CD4-positive, alpha-beta T cell (primary cell): ENCODE measurements around the gene PLAC1. TPM values are rescaled to one million over a fixed set of nuclear protein-coding genes. Genes with fewer than 3 reads are reported as not detected.

Source experiments
- ATAC-seq: fragments of 200-7000 bp; cut with Tn5 transposase; one replicate; pipeline ENCODE4 v1.10.0; 2022; ENCODE audit warnings: mild to moderate bottlenecking; ENCODE audit not compliant: poor library complexity
- CTCF ChIA-PET: fragments of 350-600 bp; sonication (Branson Sonifier 250); formaldehyde crosslinking; loops from one replicate; lab custom pipeline; 2021; ENCODE audit warnings: antibody characterized with exemption, inconsistent platforms; lab: Charles Lee
- POLR2A ChIA-PET: fragments of 350-600 bp; sonication (Branson Sonifier 250); formaldehyde crosslinking; loops from one replicate; lab custom pipeline; 2021; ENCODE audit warnings: antibody characterized with exemption, inconsistent platforms; lab: Charles Lee
- DNase-seq, 14 experiments: peaks; one replicate each; pipeline ENCODE4 v3.0.0-alpha.2; 2013 to 2020; ENCODE audit warnings: mixed read lengths in 2 of 14
- H3K27ac ChIP-seq, 2 donors: one replicate each; pipeline versions ENCODE4 v1.5.1 to v1.7.0; 2013; ENCODE audit warnings: low read length in 2 of 2, low read depth in 1 of 2, mild to moderate bottlenecking in 1 of 2
- H3K27me3 ChIP-seq, 2 experiments: 1 replicate in 1 of 2; 2 replicates in 1 of 2; pipeline versions ENCODE4 v1.6.1 to v1.7.0; 2013; ENCODE audit warnings: low read length in 2 of 2, control low read depth in 1 of 2, mild to moderate bottlenecking in 1 of 2, moderate library complexity in 1 of 2; ENCODE audit not compliant: insufficient read depth in 2 of 2, control insufficient read depth in 1 of 2
- H3K36me3 ChIP-seq: one replicate; pipeline ENCODE4 v1.6.1; 2013; ENCODE audit warnings: low read length, control low read depth; ENCODE audit not compliant: insufficient read depth
- H3K4me1 ChIP-seq: one replicate; pipeline ENCODE4 v1.6.1; 2013; ENCODE audit warnings: low read length, control low read depth; ENCODE audit not compliant: insufficient read depth
- H3K4me3 ChIP-seq: one replicate; pipeline ENCODE4 v1.5.1; 2013; ENCODE audit warnings: mild to moderate bottlenecking, low read length, moderate library complexity
- H3K9me3 ChIP-seq, 2 experiments: 1 replicate in 1 of 2; 2 replicates in 1 of 2; pipeline versions ENCODE4 v1.6.1 to v1.7.0; 2013; ENCODE audit warnings: low read length in 2 of 2, mild to moderate bottlenecking in 2 of 2, control low read depth in 1 of 2, moderate library complexity in 1 of 2; ENCODE audit not compliant: control insufficient read depth in 1 of 2, insufficient read depth in 1 of 2
- H3K27ac Mint-ChIP-seq: one replicate; pipeline ENCODE4 v1.8.0; 2020; ENCODE audit warnings: mixed read lengths
- H3K27me3 Mint-ChIP-seq: one replicate; pipeline ENCODE4 v1.8.0; 2021; ENCODE audit warnings: mixed read lengths
- H3K36me3 Mint-ChIP-seq: one replicate; pipeline ENCODE4 v1.8.0; 2021; ENCODE audit warnings: low read depth, mixed read lengths
- H3K4me1 Mint-ChIP-seq: one replicate; pipeline ENCODE4 v1.8.0; 2021; ENCODE audit warnings: low read depth, mixed read lengths
- H3K4me3 Mint-ChIP-seq: one replicate; pipeline ENCODE4 v1.8.0; 2020; ENCODE audit warnings: mild to moderate bottlenecking, mixed read lengths
- H3K9me3 Mint-ChIP-seq: one replicate; pipeline ENCODE4 v1.8.0; 2020; ENCODE audit warnings: mixed read lengths
- CTCF ChIP-seq: fragments of 200-600 bp; IDR thresholded peaks from one replicate; pipeline ENCODE4 v1.8.0; 2022; ENCODE audit warnings: antibody characterized with exemption, mild to moderate bottlenecking
- intact Hi-C, 2 experiments: fragments of 100-400 bp; cut with DNase I in 1 of 2; cut with micrococcal nuclease in 1 of 2; formaldehyde crosslinking; loops; one replicate each; pipeline versions ENCODE4 v1.15.1 to v1.9.0; 2023 to 2025; cut with DNase I, micrococcal nuclease
- total RNA-seq, 174 experiments: library from RNA in 2 of 174; stranded (reverse) in 2 of 174; gene quantifications; one replicate each; pipeline ENCODE4 v1.2.3 and lab custom pipeline; 2021 to 2026

PLAC1 gene
- total RNA-seq, 2 experiments from 2014 or later = not detected

DNA sequence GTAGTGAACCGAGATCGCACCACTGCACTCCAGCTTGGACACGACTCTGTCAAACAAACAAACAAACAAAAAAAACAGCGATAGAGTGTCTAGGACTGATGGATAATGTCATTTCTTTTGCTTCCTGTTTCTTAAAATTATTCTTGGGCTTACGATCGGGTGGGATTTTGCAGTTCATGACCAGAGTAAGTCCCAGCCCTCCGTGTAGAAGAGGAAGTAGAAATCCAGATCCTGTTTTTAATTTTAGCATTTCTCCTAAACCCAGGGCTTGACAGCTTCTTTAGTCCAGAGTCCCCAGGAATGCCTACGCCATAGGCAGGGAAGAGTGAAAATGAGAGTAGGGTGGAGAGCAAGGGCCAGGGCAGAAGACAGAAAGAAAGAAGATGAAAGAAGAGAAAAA is 104.0 kb downstream of the PLAC1 start:
- H3K9me3 ChIP-seq = peaks cover 0 to 4% of the 10 kb centered on the region in 2 experiments
- peaks cover 4 to 27% of the 10 kb centered on the region in 2 experiments for H3K27me3 ChIP-seq
- CTCF ChIA-PET = interaction anchor here (1.5 kb wide), 1 partner anchor 17 kb away, joined by 3 read pairs; no protein-coding TSS in a partner anchor
- Mint-ChIP-seq H3K27ac (no peak overlapping the region), H3K36me3 (no peaks in the 10 kb centered on the region), H3K9me3 (no peaks in the 10 kb centered on the region), H3K27me3 (peaks cover 43% of the 10 kb centered on the region), H3K4me1 (peaks cover 9% of the 10 kb centered on the region), H3K4me3 (no peak overlapping the region)
- no peak overlapping the region for H3K4me3 ChIP-seq
- intact Hi-C loops = no loop called here
- no peak overlapping the region for H3K27ac ChIP-seq
- no peak for DNase-seq
- peaks cover 18% of the 10 kb centered on the region for H3K4me1 ChIP-seq
- no peaks in the 10 kb centered on the region for H3K36me3 ChIP-seq
- POLR2A ChIA-PET = no interaction called here
- no peak for ATAC-seq
- TF ChIP-seq CTCF = no peak

DNA sequence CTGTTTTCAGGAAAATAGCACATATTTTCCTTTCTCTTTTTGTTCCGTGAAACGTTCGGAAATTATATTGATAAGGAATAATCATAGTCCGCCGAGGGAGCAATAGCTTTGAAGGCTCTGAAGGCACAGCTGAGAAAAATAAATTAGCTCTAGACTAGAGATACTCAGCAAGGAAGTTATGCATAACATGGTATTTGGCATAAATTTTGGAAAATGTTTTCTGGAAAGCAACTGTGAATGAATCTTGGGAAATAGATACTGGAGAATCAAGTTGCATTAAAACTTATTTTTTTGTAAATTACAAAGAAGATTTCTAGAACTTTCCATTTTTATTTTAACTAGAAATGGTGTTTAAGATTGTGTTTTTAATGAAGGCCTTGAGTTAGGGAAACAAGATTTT is 105.9 kb downstream of the PLAC1 start:
- Mint-ChIP-seq H3K27ac (no peak overlapping the region), H3K4me3 (no peak overlapping the region), H3K9me3 (no peaks in the 10 kb centered on the region), H3K4me1 (peaks cover 22% of the 10 kb centered on the region), H3K36me3 (no peaks in the 10 kb centered on the region), H3K27me3 (peaks cover 61% of the 10 kb centered on the region)
- ATAC-seq (no peak), DNase-seq (no peak)
- ChIA-PET POLR2A (no interaction called here), CTCF (no interaction called here)
- H3K4me1 ChIP-seq = peaks cover 30% of the 10 kb centered on the region
- H3K27ac ChIP-seq = no peak overlapping the region
- intact Hi-C loops = no loop called here
- TF ChIP-seq CTCF = no peak
- no peaks in the 10 kb centered on the region for H3K36me3 ChIP-seq
- peaks cover 15 to 41% of the 10 kb centered on the region in 2 experiments for H3K27me3 ChIP-seq
- H3K9me3 ChIP-seq = peaks cover 0 to 4% of the 10 kb centered on the region in 2 experiments
- no peak overlapping the region for H3K4me3 ChIP-seq

DNA sequence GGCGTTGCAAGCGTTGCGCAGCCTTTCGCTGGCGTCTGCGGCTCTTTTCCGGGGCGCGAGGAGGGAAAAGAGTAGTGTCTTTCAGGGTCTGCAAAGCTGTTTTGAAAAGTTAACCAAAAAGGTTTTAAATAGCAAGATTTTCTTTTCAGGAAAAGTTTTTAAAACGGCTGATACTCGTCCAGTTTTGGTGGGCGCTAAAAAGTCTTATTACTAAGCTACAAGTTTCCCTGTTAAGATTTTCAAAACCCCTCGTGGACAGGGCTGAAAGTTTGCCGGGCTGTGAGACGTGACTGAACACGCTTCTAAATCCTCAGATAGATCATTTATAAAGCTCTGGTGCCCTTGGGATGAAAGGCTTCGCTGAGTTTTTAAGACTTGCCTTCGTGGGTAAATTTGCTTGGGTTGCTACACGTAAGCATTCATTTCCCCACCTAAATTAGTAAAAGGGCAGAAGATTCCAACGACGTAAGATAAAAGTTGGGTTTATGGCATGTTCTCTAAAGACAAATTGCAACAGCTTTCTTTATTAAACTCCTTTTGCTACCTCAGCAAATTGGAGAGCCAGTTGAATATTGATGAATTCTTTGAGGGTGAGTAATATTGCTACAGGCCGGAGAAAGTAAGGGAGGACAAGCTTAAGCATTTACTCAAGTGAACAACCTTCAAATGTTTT is 106.8 kb downstream of the PLAC1 start:
- TF ChIP-seq CTCF = no peak
- H3K9me3 Mint-ChIP-seq = no peaks in the 10 kb centered on the region
- H3K4me1 Mint-ChIP-seq = peaks cover 22% of the 10 kb centered on the region
- POLR2A ChIA-PET = no interaction called here
- H3K36me3 Mint-ChIP-seq = no peaks in the 10 kb centered on the region
- no peaks in the 10 kb centered on the region for H3K36me3 ChIP-seq
- peaks cover 0 to 5% of the 10 kb centered on the region in 2 experiments for H3K9me3 ChIP-seq
- H3K4me1 ChIP-seq = peaks cover 30% of the 10 kb centered on the region
- H3K27ac ChIP-seq = no peak overlapping the region
- H3K27me3 ChIP-seq = peaks cover 22 to 50% of the 10 kb centered on the region in 2 experiments
- CTCF ChIA-PET = no interaction called here
- no peak overlapping the region for H3K4me3 ChIP-seq
- ATAC-seq (no peak), DNase-seq (no peak)
- no peak overlapping the region for H3K4me3 Mint-ChIP-seq
- peaks cover 69% of the 10 kb centered on the region for H3K27me3 Mint-ChIP-seq
- intact Hi-C loops = no loop called here
- H3K27ac Mint-ChIP-seq = no peak overlapping the region
